GM19372 (cell line): ENCODE results near the gene MYO5C.
"Not testable (repeated sequence)": the region's sequence is repeated elsewhere in the genome, so short reads cannot be mapped to it uniquely, and the experiment has no call there.

Experiments used
- ATAC-seq: cut with Tn5 transposase; IDR thresholded peaks from one replicate; pipeline ENCODE4 v1.9.1; 2021; ENCODE audit warnings: mild to moderate bottlenecking, low read depth, moderate library complexity; ENCODE audit not compliant: unreplicated experiment

Gene MYO5C

DNA sequence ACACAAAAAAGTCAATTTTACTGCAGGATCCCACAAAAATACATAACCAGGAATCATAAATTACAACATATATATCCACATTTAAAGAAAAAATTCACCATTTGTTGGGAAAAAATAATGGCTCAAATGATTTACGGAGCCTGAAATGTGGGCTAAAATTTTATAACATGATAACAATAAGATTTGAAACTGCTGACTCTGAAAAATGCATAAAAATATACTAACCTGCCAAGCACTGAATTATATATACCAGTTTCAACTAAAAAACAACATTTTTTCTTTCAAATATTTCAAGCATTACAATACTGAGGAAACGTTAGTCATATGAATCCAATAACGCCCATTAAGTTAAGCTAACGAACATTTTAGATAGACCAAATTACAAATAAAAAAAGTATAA, 12.2 kb upstream of the MYO5C start:
- ATAC-seq, result no peak

DNA sequence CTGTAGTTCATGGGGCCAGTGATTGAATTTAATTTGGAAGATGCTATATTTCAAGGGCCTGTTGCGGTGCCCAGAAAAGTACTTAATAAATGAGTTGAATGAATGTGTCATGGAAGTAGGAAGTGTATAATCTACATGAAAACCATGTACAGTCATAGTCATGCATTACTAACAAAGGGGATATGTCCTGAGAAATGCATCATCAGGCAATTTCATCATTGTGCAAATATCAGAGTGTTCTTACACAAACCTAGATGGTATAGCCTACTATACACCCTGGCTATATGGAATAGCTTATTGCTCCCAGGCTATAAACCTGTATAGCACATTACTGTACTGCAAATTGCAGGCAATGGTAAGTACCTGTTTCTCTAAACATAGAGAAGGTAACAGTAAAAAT, 10.7 kb upstream of the MYO5C start:
- no peak for ATAC-seq

DNA sequence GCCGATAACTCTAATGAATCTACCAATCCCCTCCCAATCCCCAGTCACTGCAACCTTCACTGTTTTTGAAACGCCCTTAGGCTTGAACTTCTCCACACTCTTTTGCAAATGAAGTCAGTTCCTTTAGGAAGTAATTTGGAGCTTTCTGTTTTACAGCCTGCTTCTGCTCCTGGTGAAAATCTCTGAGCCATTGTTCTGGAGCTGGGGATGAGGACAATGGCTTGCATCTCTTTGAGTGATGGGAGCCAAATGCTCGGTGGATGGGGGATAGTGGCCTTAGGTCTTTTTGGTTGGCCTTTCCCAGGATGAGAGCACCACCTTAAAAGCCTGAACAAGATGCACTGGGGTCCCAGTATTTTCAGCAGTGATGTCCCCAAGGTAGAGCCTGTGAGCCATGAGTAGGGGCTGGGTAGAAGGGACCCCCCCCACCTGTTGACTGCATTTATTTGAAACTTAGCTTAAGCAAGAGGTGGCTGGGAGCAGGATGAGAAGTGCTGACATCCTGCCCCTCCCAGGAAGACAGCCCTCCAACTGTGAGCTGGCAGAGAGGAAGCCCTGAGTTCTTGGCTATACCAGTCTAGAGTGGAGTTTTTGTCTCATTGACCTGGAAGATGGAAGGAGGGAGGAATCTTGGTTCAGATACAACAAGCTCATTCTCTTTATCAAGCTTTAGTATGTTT, 7.6 kb upstream of the MYO5C start:
- ATAC-seq, result no peak

DNA sequence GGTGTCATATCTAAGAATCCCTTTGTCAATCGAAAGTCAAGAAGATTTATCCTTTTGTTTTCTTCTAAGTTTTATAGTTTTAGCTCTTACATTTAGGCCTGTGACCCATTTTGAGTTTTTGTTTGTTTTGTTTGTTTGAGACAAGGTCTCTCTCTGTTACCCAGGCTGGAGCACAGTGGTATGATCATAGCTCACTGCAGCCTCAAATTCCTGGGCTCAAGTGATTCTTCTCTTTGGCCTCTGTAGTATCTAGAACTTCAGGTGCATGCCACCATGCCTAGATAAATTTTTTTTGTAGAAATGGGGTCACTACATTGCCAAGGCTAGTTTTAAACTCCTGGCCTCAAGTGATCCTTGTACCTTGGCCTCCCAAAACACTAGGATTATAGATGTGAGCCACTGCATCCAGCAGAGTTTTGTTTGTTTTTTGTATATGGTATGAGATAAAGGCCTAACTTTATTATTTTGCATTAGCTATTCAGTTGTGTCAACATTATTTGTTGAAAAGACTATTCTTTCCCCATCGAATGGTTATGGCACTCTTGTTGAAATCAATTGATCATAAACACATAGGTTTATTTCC, 5.8 kb upstream of the MYO5C start:
- ATAC-seq, result no peak

DNA sequence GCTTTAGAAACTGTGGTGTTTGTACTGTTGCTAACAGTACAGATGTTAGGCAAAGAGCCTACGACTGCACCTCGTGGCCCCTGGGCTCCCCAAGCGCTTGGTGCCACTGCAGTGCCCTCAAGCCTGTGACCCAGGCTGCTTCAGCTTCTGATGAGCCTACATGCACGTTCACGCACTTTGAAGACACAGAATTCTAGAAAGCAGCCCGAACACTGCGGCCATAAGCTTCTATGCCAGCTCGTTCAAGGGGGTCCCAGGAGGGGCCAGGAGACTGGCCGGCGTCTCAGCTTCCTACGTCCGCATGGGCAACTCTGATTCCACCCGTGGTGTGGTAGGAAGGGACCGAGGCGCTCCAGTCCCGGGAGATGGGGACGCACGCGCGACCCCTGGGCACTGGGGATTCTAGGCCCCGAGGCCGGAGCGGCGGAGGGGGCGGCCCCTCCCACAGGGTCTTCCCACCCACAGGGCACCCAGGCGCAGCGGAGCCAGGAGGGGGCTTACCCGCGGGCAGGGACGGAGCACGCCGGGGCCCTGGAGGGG, 653 bp downstream of the MYO5C start:
- no peak for ATAC-seq

DNA sequence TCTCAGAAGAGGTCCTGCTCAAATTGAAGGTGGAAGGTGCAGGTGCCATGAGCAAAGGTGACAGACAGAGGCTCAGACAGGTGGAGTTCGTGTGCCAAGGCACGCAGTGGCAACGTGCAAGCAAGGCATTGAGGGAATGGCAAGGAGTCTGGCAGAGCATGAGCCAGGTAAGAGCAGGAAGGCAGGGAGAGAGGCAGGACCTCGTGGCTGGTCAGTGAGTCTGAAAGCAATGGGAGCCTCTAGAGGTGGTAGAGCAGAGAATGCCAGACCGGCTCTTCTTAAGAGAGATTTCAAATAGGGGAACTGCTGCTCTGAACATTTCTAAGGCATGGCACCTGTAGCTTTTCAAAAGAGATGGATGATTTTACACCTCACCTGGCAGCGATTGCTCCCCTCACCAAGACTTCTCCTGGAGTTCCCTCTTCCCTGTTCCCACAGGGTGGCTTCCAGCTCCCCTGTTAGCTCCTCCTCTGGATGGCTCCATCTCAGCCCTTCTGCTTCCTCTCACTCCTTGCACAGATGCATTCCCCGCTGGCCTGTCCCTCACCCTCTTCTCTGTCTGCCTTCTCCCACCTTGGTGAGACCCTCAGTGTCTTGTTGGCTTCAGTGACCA, 2.7 kb downstream of the MYO5C start:
- ATAC-seq, result no peak

DNA sequence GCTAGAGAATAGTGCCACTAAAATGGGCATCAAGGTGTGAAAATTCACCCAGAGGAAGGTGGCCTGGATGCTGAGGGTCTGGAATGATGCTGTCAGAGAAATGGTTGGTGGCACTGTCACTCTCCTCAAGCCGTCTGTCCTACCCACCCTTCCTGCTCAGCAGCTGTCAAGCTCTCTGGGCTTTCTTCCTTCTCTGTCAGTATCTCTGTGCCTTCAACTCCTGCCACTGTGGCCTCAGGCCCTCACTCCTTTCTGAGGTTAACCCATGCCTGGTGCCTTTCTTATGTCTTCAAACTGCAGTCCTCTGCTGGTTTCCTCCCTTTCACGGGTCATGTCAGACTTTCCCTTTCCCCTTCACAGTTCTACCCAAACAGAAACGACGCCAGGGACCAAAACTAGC, 4.4 kb downstream of the MYO5C start:
- no peak for ATAC-seq

DNA sequence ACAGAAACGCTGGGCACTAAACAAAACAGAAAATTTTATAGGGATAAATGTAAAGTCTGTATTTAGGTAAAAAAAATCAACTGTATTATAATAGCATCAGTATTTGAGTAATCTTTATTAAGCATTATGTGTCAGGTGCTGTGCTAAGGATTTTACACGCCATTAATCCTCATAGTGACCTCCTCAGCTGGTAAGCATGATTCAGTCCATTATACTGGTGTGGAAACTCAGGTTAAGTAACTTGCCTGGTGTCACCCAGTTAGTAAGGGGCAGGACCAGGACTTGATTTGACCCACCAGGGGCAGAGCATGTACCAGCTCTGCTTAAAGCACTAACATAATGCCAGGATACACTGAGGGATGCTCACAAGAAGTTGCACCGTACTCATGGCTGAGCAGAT, 4.8 kb downstream of the MYO5C start:
- no peak for ATAC-seq

DNA sequence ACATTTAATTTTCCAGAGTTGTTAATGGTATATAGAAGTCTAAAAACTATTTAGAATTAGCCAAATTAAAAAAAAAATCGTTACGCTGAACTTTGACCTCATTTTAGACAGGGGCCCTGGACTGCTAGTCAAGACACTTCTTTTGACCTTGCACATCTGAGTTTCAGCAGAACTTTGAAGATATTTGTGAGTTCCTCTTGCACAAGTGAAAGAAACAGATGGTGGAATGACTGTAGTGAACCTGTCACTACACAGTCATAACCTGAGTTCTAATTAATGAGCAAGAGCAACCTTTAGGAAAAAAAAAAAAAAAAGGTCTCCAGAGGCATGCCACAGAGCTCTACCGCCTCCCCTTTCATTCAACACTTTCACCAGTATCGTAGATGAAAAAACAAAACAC, 5.3 kb downstream of the MYO5C start:
- no peak for ATAC-seq

DNA sequence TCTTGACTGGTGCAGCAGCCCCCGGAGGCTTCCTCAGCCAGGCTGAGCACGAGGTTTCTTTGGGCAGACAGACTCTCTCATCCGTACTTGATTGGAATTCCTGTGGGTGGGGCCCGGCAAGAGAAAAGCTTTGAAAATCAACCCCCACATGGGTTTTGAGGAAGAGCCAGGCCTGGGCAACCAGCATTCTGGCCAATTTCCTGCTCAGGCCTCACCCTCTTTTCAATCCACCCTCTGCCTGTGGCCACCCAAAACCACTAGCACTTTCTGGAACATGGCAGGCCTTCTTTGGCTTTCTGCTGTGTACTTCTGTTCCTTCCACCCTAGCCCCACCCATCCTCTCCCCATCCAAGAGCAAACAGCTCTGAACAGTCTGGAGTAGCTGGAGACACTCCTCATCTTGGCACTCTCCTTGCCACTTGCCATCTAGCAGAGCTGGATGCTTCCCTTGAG, 5.9 kb downstream of the MYO5C start:
- ATAC-seq, result no peak

DNA sequence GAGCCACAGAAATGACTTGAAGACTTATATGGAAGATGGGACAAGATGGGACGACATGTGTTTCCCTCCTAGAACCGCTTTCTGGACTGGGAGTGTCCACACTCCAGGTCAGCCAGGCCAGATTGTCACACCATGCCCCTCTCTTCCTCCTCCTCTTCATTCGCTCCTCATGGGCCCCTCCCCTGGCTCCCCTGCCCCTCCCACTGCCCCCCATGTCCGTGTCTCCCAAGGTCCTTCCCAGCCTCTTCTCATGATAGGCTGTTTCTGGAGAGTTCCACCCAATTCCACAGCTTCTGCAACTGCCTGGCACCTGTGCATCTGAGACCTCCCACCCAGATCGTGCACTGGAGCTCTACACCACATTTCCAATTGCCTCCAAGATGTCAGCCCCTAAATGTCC, 6.6 kb downstream of the MYO5C start:
- no peak for ATAC-seq

DNA sequence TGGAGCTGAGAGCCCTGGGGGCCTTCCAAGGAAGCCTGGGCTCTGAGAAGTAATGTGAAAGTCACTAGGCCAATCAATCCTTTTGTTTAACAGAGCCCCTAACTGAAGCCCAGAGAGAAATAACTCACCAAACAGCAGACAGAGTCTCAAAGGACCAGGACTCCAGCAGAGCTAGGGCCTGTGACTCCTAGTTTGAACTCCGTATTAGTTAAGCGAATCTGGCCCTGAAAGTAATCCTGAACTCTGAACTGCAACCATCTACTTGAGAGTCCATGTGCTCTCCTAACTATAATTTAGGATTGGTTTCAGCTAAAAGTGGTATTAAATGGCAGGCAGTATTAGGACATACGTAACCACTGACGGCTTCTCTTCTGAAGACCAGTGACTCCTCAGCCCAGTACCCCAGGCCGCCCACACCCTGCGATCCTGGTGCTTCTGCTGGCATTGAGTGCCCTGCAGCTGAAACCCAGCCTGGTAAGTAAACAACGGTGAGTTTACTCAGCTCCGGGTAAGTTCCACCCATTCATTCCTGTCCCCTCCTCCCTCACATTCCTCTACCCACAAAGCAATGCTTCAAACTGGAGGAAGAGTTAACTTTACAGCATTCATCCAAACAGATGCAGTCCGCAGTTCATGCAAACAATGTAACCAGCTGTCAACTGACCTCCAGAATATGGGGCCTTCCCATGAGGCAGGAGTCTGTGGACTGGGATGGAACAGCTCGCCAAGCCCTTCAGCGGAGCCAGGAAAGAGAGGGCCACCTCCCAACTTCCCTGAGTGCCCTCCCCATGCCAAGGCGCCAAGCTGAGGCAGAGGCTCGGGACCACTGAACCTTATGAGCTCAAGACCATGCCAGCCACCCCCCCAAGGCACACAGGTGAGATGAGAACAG, 7.3 kb downstream of the MYO5C start:
- ATAC-seq, result no peak

DNA sequence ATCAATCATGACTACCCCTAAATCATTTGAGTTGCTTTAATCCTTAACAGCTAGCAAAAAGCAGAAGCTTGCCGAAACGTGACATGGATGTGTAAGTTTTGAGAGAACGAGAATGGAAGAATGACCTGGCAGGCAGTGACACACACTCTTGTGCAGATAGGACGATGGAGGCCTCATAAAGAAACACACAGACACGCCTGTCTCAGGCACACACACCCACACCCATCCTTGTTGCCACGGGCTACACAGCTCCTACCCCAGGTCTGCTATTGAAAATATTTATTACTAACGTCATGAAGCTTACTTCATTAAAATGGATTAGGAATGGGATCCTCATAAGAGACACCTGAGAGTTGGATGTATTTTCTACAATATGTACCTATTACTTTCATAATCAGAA, 8.5 kb downstream of the MYO5C start:
- no peak for ATAC-seq

DNA sequence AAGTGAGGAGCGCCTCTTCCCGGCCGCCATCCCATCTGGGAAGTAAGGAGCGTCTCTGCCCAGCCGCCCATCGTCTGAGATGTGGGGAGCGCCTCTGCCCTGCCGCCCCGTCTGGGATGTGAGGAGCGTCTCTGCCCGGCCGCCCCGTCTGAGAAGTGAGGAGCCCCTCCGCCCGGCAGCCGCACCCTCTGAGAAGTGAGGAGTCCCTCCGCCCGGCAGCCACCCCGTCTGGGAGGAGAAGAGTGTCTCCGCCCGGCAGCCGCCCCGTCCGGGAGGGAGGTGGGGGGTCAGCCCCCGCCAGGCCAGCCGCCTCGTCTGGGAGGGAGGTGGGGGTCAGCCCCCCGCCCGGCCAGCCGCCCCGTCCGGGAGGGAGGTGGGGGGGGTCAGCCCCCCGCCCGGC, 9.7 kb downstream of the MYO5C start:
- ATAC-seq, result not testable (repeated sequence)

DNA sequence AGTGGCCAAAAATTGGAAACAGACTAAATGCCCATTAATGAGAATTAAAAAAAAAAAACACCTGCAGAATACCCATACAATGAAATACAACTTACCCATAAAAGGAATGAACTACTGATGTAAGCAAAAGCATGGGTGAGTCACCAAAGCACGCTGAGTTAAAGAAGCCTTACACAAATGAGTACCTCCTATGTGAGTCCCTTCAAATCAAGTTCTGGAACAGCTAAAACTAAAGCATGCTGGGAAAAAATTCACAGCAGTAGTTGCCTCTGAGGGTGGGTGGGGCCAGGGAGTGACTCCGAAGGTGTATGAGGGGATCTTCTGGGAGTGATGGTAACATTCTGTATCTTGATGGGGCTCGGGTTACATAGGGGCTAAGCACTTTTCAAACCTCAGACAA, 11.4 kb downstream of the MYO5C start:
- no peak for ATAC-seq

DNA sequence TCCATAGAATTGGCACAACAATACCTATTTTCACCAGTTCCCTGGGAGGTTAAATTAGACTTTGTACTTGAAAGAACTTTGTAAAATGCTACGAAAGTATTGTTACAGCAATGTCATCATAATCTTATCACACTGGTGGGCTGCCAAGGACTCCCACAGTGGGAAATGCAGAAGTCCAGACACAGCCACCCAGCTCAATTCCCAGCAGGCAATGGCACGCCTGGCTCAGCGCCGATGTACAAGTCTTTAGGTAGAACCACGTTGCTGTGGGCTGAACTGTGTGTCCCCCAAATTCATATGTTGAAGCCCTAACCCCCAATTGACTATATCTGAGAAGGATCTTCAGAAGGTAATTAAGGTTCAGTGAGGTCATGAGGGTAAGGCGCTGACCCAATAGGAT, 12.3 kb downstream of the MYO5C start:
- ATAC-seq, result no peak

DNA sequence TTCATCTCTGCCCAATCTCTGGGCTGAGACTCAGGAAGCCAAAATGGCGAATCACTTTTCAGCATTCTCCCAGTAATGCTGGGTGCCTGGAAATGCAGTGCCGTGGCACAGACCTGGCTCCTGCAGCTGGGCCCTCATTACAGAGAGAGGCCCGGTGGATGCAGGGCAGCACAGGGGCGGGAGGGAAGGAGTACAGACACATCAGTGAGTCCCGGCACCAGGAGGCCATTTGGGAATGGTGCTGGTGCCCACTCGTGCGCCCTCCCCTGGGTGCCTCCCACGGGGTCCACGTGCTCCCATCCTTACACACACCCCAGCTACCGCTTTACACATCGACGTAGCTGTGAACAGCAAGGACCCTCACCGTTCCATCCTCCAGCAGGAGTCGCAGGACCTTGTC, 13.2 kb downstream of the MYO5C start:
- no peak for ATAC-seq

DNA sequence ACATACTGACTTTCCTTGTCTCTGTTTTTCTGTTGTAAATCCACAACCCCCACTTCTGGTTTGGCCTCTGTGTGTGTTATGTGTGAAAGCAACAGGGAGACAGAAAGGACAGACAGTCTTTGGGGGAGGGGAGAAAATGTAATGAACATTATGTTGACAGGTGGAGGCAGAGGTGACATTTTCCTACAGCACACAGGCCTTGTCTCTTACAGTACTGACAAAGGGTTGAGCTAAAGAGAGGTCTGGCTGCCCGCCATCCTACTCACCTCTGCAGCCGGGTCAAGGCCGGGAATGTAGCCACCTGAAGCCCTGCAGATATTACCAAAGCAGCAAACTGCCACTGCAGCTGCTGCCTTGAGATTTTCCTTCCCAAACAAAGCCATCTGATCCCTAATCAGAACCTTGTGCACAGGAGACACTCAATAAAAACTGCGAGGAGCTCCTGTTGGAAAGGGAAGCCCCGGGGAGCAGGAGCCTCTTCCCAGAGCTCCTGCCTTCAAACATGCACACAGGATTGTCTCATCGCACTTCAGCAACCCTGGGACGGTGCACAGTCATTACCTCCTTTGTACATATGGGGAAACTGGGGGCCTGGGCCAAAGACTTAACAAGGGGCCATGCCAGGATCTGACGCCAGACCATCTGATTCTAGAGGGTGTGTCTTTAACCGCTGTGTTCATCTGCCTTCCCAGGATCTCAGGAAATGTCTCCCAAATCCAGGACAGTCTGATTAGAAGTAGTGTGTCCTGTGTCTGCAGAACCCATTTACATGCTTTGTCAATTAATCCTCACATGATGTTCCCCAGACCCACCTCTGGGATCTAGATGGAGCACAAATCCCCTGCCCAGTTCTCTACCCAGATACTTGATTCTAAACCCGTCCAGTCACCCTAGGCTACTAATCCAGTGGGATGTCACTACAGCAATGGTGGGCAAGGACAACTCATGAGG, 14.2 kb downstream of the MYO5C start:
- no peak for ATAC-seq

DNA sequence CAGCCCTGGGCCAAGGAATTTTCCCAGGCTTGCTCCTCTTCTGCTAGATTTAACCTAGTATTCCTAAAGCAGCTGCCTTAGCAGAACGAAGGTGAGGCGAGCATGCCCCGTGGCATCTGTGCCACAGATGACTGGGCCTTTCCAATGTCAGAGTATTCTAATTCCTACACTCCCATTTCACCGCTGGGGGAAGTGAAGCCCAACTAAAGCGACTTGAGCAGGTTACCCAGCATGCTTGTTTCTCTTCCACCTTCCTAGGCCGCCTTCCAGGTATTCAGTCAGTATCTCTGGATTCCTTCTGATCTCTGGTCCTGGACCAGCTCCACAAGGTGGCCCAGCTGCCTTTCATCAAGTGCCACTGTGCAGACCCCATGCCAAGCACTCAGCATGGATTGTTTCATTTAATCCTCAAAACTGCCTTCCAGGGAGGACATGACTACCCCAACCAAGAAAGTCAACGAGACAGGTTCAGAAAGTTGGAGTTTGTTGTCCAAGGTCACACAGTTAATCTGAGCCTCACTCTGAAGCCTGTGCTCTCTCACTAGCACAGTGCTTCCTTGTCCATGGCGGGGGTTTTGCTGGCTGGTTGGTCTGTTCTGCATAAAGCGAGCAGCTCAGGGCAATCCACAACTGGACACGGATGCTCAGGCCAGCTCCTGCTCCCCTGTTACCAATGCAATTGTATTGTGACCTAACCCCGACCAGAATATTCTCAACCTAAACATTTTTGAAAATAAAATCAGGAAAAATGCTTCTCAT, 15.1 kb downstream of the MYO5C start:
- ATAC-seq, result no peak
